DLD1 (cell line): ENCODE results near the gene HAVCR2.
"Not testable (repeated sequence)": the region's sequence is repeated elsewhere in the genome, so short reads cannot be mapped to it uniquely, and the experiment has no call there.

ENCODE experiments used
- in situ Hi-C: cut with HindIII; loops from 2 replicates; pipeline ENCODE4 v1.10.0; 2017; ENCODE audit warnings: low sequenced_read_pairs

The HAVCR2 gene

DNA sequence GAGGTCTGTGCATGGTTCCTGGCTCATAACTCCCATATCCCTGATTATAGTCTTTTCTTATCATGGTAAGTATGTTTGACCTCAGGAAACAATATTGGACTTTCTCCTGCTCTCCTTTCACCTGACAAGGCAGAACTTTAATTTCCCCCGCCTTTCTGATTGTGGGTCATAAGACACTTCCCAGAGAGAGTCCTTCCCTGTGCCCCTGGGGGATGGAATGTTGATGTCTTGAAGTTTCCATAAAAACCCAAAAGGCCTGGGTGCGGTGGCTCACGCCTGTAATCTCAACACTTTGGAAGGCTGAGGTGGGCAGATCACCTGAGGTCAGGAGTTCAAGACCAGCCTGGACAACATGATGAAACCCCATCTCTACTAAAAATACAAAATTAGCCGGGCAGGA is 61.8 kb downstream of the HAVCR2 start:
- in situ Hi-C loops = not testable (repeated sequence)

DNA sequence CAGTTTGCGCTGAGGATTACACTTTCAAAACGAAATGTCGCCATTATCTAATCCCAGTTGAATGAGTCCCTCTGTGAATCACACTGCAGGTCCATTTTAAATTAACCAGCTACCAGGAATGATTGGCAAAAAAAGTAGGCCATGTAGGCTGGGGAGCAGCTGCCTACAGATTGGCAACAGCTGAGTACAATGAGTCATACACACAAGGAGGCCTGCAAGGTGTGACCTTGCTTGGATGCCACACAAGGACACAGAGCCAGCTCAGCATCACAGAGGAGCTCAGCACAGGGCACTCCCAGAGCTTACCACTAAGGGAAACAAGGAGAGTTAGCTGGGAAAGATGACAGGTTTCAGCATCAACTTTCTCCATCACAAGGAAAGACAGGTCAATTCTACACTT is 62.8 kb downstream of the HAVCR2 start:
- in situ Hi-C loops = no loop called here

DNA sequence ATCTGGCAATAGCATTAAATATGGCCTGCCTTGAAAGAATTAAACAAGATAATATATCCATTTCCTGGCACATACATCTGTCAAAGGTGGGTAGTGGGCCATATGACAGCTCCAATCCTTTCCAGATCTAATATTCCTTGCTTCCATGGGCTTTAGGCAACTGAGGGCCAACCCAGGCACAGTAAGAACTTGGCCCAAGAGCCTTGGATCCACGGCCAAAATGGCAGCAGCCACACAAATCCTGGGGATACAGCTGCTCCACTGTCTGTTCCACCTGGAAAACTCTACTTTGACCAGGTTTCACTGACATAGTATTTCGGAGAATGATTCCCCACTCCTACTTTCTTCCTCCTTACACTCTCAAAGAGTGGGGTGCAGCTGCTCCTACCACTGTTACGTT is 63.2 kb downstream of the HAVCR2 start:
- in situ Hi-C loops = no loop called here

DNA sequence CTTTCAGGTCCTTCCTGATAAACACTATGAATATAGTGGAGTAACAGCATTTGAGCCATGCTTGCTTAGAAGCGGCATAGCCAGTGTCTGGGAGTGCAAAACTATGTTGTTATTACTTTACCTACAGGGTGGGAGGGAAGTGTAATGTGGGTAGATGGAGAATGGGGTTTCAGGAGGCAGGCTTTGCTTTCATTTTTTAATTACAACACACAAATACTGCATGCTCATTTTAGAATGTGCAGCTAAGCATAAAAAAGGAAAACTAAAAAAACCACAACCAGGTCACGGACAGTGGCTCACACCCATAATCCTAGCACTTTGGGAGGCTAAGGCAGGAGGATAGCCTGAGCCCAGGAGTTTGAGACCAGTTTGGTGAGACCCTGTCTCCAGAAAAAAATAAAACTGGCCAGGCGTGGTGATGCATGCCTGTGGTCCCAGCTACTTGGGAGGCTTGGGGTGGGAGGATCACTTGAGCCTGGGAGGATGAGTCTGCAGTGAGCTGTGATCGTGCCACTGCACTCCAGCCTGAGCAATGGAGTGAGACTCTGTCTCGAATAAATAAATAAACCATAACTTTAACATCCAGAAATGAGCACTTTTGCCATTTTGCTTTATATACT is 70.2 kb downstream of the HAVCR2 start:
- in situ Hi-C loops = no loop called here
